Endothelial cell of hepatic sinusoid (primary cell): ENCODE measurements around the gene MTCL3.

Experiments
- in situ Hi-C: cut with HindIII; loops from 2 replicates; pipeline ENCODE4 v1.10.0; 2017; ENCODE audit warnings: low sequenced_read_pairs

MTCL3 gene

DNA sequence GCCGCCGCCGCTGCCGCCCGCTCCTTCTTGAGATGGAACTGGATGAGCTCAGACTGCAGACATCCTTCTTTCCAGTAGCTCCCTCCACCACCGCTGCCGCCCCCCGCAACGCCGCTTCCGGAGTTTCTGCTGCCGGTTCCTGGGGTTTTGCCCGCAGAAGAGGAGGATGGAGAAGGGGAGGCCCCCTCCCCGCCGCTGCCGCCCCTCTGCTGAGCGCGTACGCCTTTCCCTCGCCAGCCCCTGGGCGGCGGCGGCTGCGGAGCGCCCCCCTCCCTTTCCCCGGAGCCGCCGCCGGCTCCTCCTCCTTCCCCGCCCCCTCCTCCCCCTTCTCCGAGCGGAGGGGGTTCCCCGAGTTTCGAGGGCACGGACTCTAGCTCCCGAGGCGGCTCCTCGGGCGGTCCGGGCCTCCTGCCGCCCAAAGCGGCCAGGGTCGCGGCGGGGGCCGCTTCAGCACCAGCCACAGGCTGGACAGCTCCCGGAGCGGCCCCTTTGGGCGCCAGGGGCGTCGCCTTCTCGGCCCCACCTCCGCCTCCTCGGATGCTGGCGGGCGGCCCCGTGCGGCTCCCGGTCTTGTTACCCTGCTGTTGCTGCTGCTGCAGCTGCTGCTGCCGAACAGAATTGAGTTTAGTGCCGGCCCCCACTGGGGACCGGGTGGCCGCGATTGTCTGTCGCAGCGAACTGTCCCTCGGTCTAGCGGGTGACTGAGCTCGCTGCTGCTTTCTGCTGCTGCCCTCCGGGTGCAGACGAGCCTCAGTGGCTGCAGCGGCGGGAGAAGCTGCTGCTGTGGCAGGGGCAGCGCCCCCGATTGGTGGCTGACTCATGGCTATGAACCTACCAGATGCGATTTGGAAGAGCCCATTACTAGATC is 3.1 kb downstream of the MTCL3 start:
- in situ Hi-C loops, result no loop called here

- in situ Hi-C loops, result no loop called here
Measured at GRCh38 chr6:127515234-127515793, 3.8 kb downstream of the MTCL3 start.

- in situ Hi-C loops, result no loop called here
Measured at GRCh38 chr6:127514773-127515227, 4.3 kb downstream of the MTCL3 start.

- in situ Hi-C loops, result no loop called here
Measured at GRCh38 chr6:127514179-127514772, 4.9 kb downstream of the MTCL3 start.

- in situ Hi-C loops, result no loop called here
Measured at GRCh38 chr6:127513425-127513824, 5.7 kb downstream of the MTCL3 start.

- in situ Hi-C loops, result no loop called here
Measured at GRCh38 chr6:127510876-127511275, 8.3 kb downstream of the MTCL3 start.

DNA sequence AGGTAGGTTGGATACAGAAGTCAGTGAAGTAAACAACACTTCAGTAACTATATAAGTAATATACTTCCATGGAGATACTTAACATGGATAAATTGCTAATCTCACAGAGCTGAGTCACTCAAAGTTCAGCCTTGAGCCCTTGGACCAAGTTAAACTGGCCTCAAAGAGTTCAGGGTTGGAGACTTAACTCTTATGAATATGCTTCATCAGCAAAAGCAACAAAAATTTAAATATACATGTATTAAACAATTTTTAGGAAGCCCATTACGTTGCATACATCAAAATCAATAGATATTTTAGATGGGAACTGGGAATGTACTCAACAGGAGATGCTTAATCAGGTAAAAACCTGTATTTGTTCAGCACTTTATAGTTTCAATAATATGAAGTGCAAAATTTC is 12.2 kb downstream of the MTCL3 start:
- in situ Hi-C loops, result no loop called here

GRCh38 chr6:127503022-127503421 is 16.1 kb downstream of the MTCL3 start:
- in situ Hi-C loops, result no loop called here

GRCh38 chr6:127497410-127497809 is 21.7 kb downstream of the MTCL3 start:
- in situ Hi-C loops, result no loop called here

DNA sequence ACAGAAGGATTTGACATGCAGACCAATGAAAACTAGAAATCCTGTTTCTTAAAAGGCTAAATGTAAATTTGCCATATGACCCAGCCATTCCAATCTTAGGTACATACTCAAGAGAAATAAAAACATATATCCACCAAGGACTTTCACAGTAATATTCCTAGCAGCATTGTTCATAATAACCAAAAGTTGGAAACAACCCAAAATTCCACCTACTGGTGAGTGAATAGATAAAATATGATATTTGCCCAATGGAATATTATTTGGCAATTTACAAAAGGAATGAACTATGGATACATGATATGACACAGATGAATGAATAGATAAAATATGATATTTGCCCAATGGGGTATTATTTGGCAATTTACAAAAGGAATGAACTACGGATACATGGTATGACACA is 22.7 kb downstream of the MTCL3 start:
- in situ Hi-C loops, result no loop called here

GRCh38 chr6:127494240-127494767 is 24.8 kb downstream of the MTCL3 start:
- in situ Hi-C loops, result loop anchor here (5.0 kb wide), 1 partner anchor 42 kb away; no protein-coding TSS in a partner anchor

GRCh38 chr6:127489248-127489647 is 29.9 kb downstream of the MTCL3 start:
- in situ Hi-C loops, result no loop called here

DNA sequence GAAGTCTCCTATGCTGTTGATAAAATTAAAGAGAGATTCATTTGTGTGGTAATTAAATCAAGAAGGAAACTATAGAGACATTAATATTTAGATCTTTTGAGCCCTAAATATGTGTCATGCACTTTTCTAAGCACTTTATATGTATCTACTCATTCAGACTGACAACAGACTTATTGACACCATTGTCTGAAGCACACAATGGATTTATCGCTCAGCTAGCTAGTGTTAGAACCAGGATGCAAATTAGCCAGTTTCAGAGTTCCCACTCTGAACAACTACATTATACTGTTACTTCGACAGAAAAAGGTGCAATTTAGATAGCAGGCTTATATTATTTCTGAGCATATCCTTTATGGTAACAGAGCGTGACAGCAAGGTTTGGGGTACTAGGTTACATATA is 32.2 kb downstream of the MTCL3 start:
- in situ Hi-C loops, result no loop called here

DNA sequence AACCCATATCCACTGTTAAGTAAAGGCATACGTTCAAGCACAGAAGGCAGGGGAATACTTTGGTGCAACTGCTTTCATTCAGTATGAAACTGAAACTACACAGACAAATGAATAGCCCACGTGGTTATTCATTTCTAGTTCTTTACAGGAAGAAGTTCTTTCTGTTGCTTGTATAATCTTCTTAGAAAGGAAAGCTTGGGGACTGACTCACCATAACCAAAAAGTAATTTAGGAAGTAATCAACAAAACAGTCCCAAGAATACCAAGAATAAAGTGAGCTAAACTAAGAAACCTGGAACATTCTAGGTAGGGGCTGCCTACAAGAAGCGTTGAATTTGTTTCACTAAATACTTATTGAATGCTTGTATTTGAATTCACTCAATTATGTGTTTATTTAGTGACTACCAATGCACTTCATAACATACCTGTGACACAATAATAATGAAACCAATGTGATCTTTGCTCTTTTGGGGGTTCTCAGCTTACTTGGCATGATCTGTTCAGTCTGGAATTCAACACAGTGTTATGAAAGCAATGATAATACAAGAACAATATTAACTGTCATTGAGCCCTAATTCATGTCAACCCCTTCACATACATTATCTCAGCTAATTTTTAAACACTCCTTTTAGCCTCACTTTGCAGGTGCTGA is 34.8 kb downstream of the MTCL3 start:
- in situ Hi-C loops, result no loop called here

DNA sequence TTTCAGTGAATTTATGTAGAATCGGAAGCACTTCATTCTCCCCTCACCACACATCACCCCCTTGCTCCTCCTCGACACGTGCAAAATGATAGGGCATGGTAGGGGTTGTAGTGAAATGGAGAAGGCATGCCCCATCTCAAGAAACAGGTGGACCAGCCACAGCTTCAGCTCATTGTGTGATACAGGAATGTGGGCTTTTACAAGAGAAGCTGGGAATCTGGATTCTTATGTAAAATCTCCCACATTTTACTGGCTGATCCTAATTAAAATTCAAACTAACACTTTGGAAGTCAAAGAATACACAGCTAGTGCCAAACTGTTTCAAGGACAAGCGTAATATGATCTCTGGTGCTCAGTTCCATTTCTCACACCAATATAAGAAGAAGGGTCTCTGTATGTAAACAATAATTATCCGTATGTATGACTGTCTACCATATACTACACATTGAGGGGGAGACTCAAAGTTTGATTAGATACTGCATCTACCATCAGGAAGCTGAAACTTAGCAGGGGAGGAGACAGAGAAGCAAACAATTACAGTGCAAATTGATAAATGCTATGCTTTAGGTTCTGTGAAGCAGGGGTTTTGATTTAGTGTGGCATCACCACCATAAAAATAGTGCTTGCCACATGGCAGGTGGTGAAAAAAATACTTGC is 35.6 kb downstream of the MTCL3 start:
- in situ Hi-C loops, result no loop called here

- in situ Hi-C loops, result no loop called here
Measured at GRCh38 chr6:127482325-127482724, 36.8 kb downstream of the MTCL3 start.

GRCh38 chr6:127481628-127482027 is 37.5 kb downstream of the MTCL3 start:
- in situ Hi-C loops, result no loop called here

- in situ Hi-C loops, result no loop called here
Measured at GRCh38 chr6:127481111-127481510, 38.0 kb downstream of the MTCL3 start.

DNA sequence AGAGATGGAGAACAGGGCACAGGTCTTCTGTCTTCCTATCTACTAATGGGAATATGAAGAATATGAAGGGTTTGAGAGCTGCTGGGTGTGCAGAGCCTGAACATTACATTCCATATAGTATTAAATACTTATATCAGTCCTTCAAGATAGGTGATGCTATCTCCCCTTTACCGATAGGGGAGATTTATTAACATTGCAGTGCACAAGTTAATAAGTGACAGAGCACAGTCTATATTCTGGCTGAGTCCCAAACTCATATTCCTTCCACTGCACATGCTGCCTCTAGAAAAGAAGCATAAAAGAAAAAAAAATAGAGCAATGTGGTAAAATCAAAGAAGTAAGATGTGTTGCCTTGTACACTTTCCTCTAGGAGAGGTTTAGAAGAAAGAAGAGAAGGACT is 41.5 kb downstream of the MTCL3 start:
- in situ Hi-C loops, result no loop called here

DNA sequence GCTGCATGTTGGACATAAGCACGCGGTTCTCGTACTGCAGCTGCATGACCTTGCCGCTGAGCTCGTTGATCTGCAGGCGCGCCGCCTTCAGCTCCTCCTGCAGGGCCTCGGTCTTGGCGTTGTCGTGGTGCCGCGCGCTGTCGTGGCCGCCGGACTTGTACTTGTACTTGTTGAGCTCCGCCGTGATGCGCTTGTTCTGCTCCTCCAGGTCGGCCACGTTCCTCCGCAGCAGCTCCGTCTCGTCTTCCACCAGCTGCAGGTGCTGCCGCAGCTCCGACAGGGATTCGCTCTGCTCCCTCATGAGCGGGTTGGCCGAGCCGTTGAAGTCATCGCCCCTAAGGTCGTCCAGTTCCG is 43.3 kb downstream of the MTCL3 start:
- in situ Hi-C loops, result no loop called here
